ENCODE measurements around the gene RPL7L1. TPM values are rescaled to one million over a fixed set of nuclear protein-coding genes. Genes with fewer than 3 reads are reported as not detected.
A peak's percentile ranks its signal among the peaks of the same experiment; 100 is the strongest.
"Not testable (repeated sequence)": the region's sequence is repeated elsewhere in the genome, so short reads cannot be mapped to it uniquely, and the experiment has no call there.

RPL7L1 gene
- total and polyA plus RNA-seq, 2 experiments from 2014 or later, result 85.4 to 89.5 TPM

DNA sequence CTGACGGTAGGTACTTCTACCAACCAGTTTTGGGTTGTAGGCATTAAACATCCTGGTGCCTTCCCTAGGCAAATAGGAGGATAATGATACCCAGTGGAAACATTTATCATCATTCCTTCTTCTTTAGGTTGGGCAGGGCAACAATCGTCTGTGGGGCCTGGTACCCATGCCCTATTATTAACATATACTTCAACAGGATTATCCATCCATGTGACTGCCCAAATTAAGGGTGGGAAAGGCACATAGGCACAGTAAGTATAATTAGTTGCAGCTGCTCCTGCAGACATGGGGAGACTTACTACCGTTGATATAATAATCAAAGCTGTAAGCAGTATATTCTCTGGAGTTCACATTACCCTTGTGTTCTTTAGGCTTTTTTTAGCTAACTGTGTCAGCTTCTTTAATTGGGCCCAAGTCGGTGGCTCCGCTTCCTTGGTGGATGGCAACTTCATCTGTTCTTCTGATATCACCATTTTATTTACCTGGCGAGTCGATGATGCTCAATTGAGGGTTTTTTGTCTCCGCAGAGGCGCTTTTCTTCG lies 16.8 kb downstream of the RPL7L1 start:
- TF ChIP-seq, protein P1, sequence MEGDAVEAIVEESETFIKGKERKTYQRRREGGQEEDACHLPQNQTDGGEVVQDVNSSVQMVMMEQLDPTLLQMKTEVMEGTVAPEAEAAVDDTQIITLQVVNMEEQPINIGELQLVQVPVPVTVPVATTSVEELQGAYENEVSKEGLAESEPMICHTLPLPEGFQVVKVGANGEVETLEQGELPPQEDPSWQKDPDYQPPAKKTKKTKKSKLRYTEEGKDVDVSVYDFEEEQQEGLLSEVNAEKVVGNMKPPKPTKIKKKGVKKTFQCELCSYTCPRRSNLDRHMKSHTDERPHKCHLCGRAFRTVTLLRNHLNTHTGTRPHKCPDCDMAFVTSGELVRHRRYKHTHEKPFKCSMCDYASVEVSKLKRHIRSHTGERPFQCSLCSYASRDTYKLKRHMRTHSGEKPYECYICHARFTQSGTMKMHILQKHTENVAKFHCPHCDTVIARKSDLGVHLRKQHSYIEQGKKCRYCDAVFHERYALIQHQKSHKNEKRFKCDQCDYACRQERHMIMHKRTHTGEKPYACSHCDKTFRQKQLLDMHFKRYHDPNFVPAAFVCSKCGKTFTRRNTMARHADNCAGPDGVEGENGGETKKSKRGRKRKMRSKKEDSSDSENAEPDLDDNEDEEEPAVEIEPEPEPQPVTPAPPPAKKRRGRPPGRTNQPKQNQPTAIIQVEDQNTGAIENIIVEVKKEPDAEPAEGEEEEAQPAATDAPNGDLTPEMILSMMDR (IDR thresholded peaks at IDR 0.05; ENCODE audit: low read depth, low read length), result no peak
- no peaks in the 10 kb centered on the region for H3K9me3 ChIP-seq (ENCODE audit: low read depth)
- no peaks in the 10 kb centered on the region for H3K36me3 ChIP-seq
- H3K27me3 ChIP-seq, result no peaks in the 10 kb centered on the region
- no peak for DNase-seq (ENCODE audit: low read depth in 1 of 2, low spot score in 1 of 2)
- H3K4me1 ChIP-seq (ENCODE audit: low read depth), result peaks cover 9% of the 10 kb centered on the region
- no peak overlapping the region for H3K27ac ChIP-seq
- H3K4me3 ChIP-seq, result no peak overlapping the region

DNA sequence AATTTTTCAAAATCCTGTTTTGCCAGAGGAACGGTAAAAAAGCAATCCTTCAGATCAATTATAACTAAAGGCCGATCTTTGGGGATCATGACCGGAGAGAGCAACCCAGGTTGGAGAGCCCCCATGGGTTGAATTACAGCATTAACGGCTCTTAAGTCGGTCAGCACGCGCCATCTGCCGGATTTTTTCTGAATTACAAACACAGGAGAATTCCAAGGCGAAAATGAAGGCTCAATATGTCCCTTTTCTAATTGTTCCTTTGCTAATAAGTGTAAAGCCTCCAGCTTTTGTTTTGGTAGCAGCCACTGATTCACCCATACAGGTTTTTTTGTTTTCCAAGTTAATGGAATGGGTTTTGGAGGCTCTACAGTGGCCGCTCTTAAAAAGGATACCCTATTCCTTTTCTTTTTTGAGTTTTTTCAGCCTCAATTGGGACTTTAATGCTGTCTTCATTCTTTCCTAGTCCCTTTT lies 19.5 kb downstream of the RPL7L1 start:
- DNase-seq (ENCODE audit: low read depth in 1 of 2, low spot score in 1 of 2), result peak; percentile 78 to 83
- TF ChIP-seq, protein P1 (IDR thresholded peaks at IDR 0.05; ENCODE audit: low read depth, low read length), result peak; percentile 57
- no peak overlapping the region for H3K4me3 ChIP-seq
- no peaks in the 10 kb centered on the region for H3K9me3 ChIP-seq (ENCODE audit: low read depth)
- H3K27ac ChIP-seq, result no peak overlapping the region
- no peaks in the 10 kb centered on the region for H3K27me3 ChIP-seq
- peaks cover 14% of the 10 kb centered on the region for H3K4me1 ChIP-seq (ENCODE audit: low read depth)
- H3K36me3 ChIP-seq, result no peaks in the 10 kb centered on the region

DNA sequence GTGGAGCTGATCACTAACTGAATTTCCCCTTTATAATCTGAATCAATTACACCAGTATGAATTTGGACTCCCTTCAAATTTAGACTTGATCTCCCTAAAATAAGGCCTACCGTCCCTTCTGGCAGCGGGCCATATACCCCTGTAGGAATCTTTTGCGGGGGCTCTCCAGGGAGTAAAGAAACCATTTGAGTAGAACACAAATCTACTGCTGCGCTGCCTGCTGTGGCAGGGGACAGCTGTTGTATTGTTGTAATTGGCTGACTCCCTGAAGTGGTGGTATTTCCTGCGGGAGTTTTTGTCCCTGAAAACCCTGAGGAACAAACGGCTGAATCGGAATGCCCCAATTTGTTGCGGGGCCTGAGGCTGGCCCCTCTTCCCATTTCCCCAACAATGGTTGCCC lies 20.5 kb downstream of the RPL7L1 start:
- no peak for DNase-seq (ENCODE audit: low read depth in 1 of 2, low spot score in 1 of 2)
- TF ChIP-seq, protein P1 (IDR thresholded peaks at IDR 0.05; ENCODE audit: low read depth, low read length), result no peak

DNA sequence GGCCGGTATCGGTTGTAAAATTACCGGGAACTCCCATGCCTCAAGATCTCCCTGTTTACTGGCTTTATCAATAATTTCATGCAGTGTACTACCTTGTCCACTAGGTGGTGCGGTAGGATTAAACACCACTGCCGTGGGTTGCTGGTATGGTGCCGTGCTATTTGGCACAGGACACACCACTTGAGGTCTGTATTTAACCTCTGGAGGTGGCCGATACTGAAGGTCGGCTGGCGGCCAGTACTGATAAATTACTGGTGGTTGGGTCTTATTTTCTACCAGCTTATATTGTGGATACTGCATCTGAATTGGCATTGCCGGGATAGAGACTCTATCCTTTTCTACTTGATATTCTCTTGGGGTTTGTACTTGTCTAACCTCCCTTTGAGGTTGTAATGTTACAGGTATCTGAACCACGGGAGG lies 22.1 kb downstream of the RPL7L1 start:
- H3K36me3 ChIP-seq, result no peaks in the 10 kb centered on the region
- DNase-seq (ENCODE audit: low read depth in 1 of 2, low spot score in 1 of 2), result peak; percentile 89 to 92
- H3K4me1 ChIP-seq (ENCODE audit: low read depth), result peaks cover 10% of the 10 kb centered on the region
- no peak overlapping the region for H3K4me3 ChIP-seq
- peak overlapping the region; percentile 11 for H3K27ac ChIP-seq
- no peaks in the 10 kb centered on the region for H3K27me3 ChIP-seq
- H3K9me3 ChIP-seq (ENCODE audit: low read depth), result no peaks in the 10 kb centered on the region
- TF ChIP-seq, protein P1 (IDR thresholded peaks at IDR 0.05; ENCODE audit: low read depth, low read length), result peak; percentile 77

More for the DNA sequence above, 20.5 kb downstream of the RPL7L1 start:
- no peak overlapping the region for H3K27ac ChIP-seq
- no peaks in the 10 kb centered on the region for H3K9me3 ChIP-seq (ENCODE audit: low read depth)
- H3K4me1 ChIP-seq (ENCODE audit: low read depth), result peaks cover 10% of the 10 kb centered on the region
- H3K27me3 ChIP-seq, result no peaks in the 10 kb centered on the region
- H3K4me3 ChIP-seq, result no peak overlapping the region
- no peaks in the 10 kb centered on the region for H3K36me3 ChIP-seq

DNA sequence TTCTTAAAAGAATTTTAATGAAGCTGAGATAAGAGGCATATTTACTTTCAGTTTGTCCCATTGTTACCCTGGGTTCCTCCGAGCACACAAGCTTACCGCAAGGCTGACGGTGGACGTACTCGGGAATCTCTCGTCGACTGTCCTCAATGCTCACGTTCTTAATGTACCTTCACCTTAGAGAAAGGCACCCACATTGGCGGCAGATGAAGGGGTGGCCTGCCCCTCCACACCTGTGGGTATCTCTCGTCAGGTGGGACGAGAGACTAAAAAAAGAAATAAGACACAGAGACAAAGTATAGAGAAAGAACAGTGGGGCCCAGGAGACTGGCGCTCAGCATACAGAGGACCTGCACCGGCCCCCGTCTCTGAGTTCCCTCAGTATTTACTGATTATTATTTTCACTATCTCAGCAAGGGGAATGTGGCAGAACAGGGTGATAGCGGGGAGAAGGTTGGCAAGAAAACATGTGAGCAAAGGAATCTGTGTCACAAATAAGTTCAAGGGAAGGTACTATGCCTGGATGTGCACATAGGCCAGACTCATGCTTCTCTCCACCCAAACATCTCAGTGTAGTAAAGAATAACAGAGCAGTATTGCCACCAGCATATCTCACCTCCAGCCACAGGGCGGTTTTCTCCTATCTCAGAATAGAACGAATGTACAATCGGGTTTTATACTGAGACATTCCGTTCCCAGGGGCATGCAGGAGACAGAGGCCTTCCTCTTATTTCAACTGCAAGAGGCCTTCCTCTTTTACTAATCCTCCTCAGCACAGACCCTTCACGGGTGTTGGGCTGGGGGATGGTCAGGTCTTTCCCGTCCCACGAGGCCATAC lies 23.2 kb downstream of the RPL7L1 start:
- Histone ChIP-seq H3K4me1 (ENCODE audit: low read depth) (peaks cover 10% of the 10 kb centered on the region), H3K27ac (peak overlapping the region; percentile 72)
- H3K27me3 ChIP-seq; H3K9me3 ChIP-seq (ENCODE audit: low read depth); H3K36me3 ChIP-seq; H3K4me3 ChIP-seq; DNase-seq (ENCODE audit: low read depth in 1 of 2, low spot score in 1 of 2): not testable (repeated sequence)

GRCh38 chr6:42904467-42904866 lies 25.1 kb downstream of the RPL7L1 start:
- no peaks in the 10 kb centered on the region for H3K27me3 ChIP-seq
- no peaks in the 10 kb centered on the region for H3K36me3 ChIP-seq
- H3K9me3 ChIP-seq (ENCODE audit: low read depth), result no peaks in the 10 kb centered on the region
- H3K27ac ChIP-seq, result no peak overlapping the region
- H3K4me1 ChIP-seq (ENCODE audit: low read depth), result peaks cover 10% of the 10 kb centered on the region
- TF ChIP-seq, protein P1 (IDR thresholded peaks at IDR 0.05; ENCODE audit: low read depth, low read length), result no peak
- DNase-seq (ENCODE audit: low read depth in 1 of 2, low spot score in 1 of 2), result no peak
- no peak overlapping the region for H3K4me3 ChIP-seq

Data from cardiac muscle cell (in vitro differentiated cells and primary cell).